ENCODE measurements around the gene DPP10. TPM values are rescaled to one million over a fixed set of nuclear protein-coding genes. Genes with fewer than 3 reads are reported as not detected.

The DPP10 gene
- not detected in 5 replicates for total RNA-seq (2022; extraction: Qiagen RNA extraction)

DNA sequence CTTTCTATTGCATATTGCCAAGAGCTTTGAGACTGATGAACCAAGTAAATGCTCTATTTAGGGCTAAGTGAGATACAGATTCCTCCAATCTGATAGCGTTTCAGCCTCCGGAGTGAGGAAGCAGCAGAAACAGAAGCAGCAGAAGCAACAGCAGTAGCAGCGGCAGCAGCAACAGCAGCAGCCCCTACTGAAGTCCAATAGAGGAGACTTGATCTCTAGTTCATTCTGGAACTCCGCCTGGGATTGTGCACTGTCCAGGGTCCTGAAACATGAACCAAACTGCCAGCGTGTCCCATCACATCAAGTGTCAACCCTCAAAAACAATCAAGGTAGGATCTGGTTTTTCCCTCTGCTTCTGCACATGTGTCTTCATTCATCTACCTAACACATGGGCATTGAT is at the start of gene DPP10:
DPP10 (plus strand) TSS at position 132 of the 400 bp plus-strand sequence.

Data from A549 treated with Mapracorat at 1 μM for 4 hours (cell line).